Right lobe of liver (tissue), 4 donors: ENCODE measurements around the gene PACRG.

Experiments
- POLR2A ChIP-seq: fragments of 450-650 bp; IDR thresholded peaks from one replicate; pipeline ENCODE4 v1.6.1; 2017; ENCODE audit warnings: antibody characterized with exemption, mild to moderate bottlenecking
- TF ChIP-seq, protein P1 (sequence below), 4 donors: fragments of 200-600 bp in 3 of 4; fragments of 450-650 bp in 1 of 4; IDR thresholded peaks; one replicate each; pipeline versions ENCODE4 v1.5.1 to v1.8.0; 2016 to 2022; ENCODE audit warnings: antibody characterized with exemption in 4 of 4, mild to moderate bottlenecking in 2 of 4
- donor health status: DM: no; HTN: no; CAD: no.
- donor health status: DM: no; HTN: no; CAD: no.
- donor health status: DM: no; HTN: yes; CAD: no.

GRCh38 chr6:163336961-163337360, 609.2 kb downstream of the PACRG start:
- TF ChIP-seq, protein P1, sequence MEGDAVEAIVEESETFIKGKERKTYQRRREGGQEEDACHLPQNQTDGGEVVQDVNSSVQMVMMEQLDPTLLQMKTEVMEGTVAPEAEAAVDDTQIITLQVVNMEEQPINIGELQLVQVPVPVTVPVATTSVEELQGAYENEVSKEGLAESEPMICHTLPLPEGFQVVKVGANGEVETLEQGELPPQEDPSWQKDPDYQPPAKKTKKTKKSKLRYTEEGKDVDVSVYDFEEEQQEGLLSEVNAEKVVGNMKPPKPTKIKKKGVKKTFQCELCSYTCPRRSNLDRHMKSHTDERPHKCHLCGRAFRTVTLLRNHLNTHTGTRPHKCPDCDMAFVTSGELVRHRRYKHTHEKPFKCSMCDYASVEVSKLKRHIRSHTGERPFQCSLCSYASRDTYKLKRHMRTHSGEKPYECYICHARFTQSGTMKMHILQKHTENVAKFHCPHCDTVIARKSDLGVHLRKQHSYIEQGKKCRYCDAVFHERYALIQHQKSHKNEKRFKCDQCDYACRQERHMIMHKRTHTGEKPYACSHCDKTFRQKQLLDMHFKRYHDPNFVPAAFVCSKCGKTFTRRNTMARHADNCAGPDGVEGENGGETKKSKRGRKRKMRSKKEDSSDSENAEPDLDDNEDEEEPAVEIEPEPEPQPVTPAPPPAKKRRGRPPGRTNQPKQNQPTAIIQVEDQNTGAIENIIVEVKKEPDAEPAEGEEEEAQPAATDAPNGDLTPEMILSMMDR (IDR thresholded peaks at IDR 0.05): no peak
- TF ChIP-seq POLR2A: no peak
